Panc1 (cell line): ENCODE results near the gene TIAM2. TPM values are rescaled to one million over a fixed set of nuclear protein-coding genes. Genes with fewer than 3 reads are reported as not detected.
A peak's percentile ranks its signal among the peaks of the same experiment; 100 is the strongest.

Experiments used
- ATAC-seq: fragments of 200-7000 bp; cut with Tn5 transposase; 2 replicates; pipeline ENCODE4 v1.9.1; 2020; ENCODE audit warnings: mild to moderate bottlenecking, moderate library complexity
- BruUV-seq: library from RNA; stranded (reverse); fragments of 400-500 nt; replicated peaks from 2 replicates; lab custom pipeline; 2021; lab: Mats Ljungman, UMichigan
- CTCF ChIA-PET: fragments of 300-600 bp; sonication (Branson Sonifier 250); formaldehyde crosslinking; loops from one replicate; lab custom pipeline; 2022; ENCODE audit warnings: antibody characterized with exemption; lab: Charles Lee
- POLR2A ChIA-PET: fragments of 300-600 bp; sonication (Branson Sonifier 250); formaldehyde crosslinking; loops from one replicate; lab custom pipeline; 2022; ENCODE audit warnings: antibody characterized with exemption; lab: Charles Lee
- DNase-seq: peaks from one replicate; pipeline ENCODE4 v3.0.0-alpha.2; 2010; ENCODE audit warnings: low read depth, low spot score
- H3K27ac ChIP-seq: 2 replicates; pipeline ENCODE4 v1.5.1; 2011; ENCODE audit warnings: mild to moderate bottlenecking, low read length, inconsistent platforms
- H3K27me3 ChIP-seq: fragments of 200-500 bp; sonication (Bioruptor generic); 2 replicates; pipeline ENCODE4 v1.6.0; 2014; ENCODE audit warnings: low read length, inconsistent platforms; ENCODE audit not compliant: control insufficient read depth, insufficient read depth
- H3K36me3 ChIP-seq: fragments of 200-500 bp; sonication (Bioruptor generic); 2 replicates; pipeline ENCODE4 v1.5.1; 2014; ENCODE audit warnings: inconsistent platforms, mild to moderate bottlenecking, low read length, moderate library complexity; ENCODE audit not compliant: control insufficient read depth, insufficient read depth
- H3K4me1 ChIP-seq: 2 replicates; pipeline ENCODE4 v1.5.1; 2011; ENCODE audit warnings: inconsistent platforms, mild to moderate bottlenecking, low read length, moderate library complexity; ENCODE audit not compliant: control insufficient read depth, insufficient read depth
- H3K4me3 ChIP-seq, 2 experiments: 2 replicates each; pipeline ENCODE4 v1.5.1; 2011 to 2012; ENCODE audit warnings: low read depth in 2 of 2, low read length in 2 of 2, mild to moderate bottlenecking in 2 of 2, inconsistent platforms in 1 of 2, moderate library complexity in 1 of 2
- H3K9me3 ChIP-seq: fragments of 200-500 bp; sonication (Bioruptor generic); 2 replicates; pipeline ENCODE4 v1.5.1; 2014; ENCODE audit warnings: low read depth, mild to moderate bottlenecking, inconsistent platforms, low read length, moderate library complexity; ENCODE audit not compliant: control insufficient read depth, insufficient read depth
- POLR2AphosphoS5 ChIP-seq: IDR thresholded peaks from 2 replicates; pipeline ENCODE4 v1.6.1; 2012; ENCODE audit warnings: mild to moderate bottlenecking, low read depth, low read length, moderate library complexity
- SIN3A ChIP-seq: IDR thresholded peaks from 2 replicates; pipeline ENCODE4 v1.6.1; 2012; ENCODE audit warnings: low read depth, mild to moderate bottlenecking, low read length, moderate library complexity, borderline replicate concordance; ENCODE audit not compliant: insufficient read depth
- TCF7L2 ChIP-seq: IDR thresholded peaks from 2 replicates; pipeline ENCODE4 v1.6.1; 2011; ENCODE audit warnings: mild to moderate bottlenecking, low read depth, low read length, inconsistent platforms
- in situ Hi-C: cut with HindIII; loops from 2 replicates; pipeline ENCODE4 v1.10.0; 2016; ENCODE audit warnings: low sequenced_read_pairs, low pct_unique_long_range_greater_than_20kb
- intact Hi-C: fragments of 100-400 bp; cut with micrococcal nuclease; formaldehyde crosslinking; loops from one replicate; pipeline ENCODE4 v1.10.0; 2022; ENCODE audit not compliant: unreplicated experiment
- total RNA-seq: library from RNA; stranded (reverse); gene quantifications from one replicate; pipeline ENCODE4 v1.2.1, GENCODE V29; 2021; ENCODE audit not compliant: unreplicated experiment
- TF ChIP-seq, protein P1 (sequence below): fragments of 450-650 bp; IDR thresholded peaks from 2 replicates; pipeline ENCODE4 v1.5.1; 2017; ENCODE audit warnings: mild to moderate bottlenecking
- TF ChIP-seq, protein P2 (sequence below), 2 experiments: IDR thresholded peaks; 2 replicates each; pipeline ENCODE4 v1.6.1; 2011 to 2012; ENCODE audit warnings: low read depth in 2 of 2, control low read depth in 1 of 2, low read length in 1 of 2, mild to moderate bottlenecking in 1 of 2, moderate library complexity in 1 of 2; ENCODE audit not compliant: insufficient read depth in 1 of 2

Gene TIAM2
- total RNA-seq, 1 experiment from 2014 or later = 14.9 TPM

DNA sequence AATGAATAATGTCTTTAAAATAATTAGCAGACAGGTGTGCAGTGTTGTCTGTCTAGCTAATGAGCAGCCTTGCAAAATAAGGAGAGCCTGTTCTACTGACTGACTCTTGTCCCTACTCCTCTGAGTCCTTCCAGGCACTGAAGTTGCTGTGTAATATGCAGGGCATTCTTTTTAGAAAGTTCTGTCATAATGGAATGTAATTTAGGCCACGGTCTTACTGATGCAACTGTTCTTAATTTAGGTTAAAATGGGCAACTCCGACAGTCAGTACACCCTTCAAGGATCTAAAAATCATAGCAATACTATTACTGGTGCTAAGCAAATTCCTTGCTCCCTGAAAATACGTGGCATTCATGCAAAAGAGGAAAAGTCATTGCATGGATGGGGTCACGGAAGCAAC, 133.9 kb downstream of the TIAM2 start:
- Histone ChIP-seq H3K9me3 (no peaks in the 10 kb centered on the region), H3K27me3 (no peaks in the 10 kb centered on the region), H3K36me3 (no peaks in the 10 kb centered on the region), H3K4me3 (no peak overlapping the region), H3K4me1 (peaks cover 19% of the 10 kb centered on the region), H3K27ac (no peak overlapping the region)
- ChIA-PET POLR2A (no interaction called here), CTCF (no interaction called here)
- intact Hi-C loops = no loop called here
- ATAC-seq (no peak), DNase-seq (no peak)
- no peak for TF ChIP-seq POLR2AphosphoS5
- TF ChIP-seq SIN3A = no peak
- BruUV-seq = no TSS peak
- in situ Hi-C loops = no loop called here

DNA sequence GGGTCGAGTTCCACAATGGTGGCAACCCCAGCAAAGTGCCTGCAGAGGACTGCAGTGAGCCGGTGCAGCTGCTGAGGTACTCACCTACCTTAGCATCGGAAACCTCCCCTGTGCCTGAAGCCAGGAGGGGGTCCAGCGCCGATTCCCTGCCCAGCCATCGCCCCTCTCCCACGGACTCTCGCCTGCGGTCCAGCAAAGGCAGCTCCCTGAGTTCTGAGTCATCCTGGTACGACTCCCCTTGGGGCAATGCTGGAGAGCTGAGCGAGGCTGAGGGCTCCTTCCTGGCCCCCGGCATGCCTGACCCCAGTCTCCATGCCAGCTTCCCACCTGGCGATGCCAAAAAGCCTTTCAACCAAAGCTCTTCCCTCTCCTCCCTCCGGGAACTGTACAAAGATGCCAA, 134.6 kb downstream of the TIAM2 start:
- in situ Hi-C loops (no loop called here), intact Hi-C loops (no loop called here)
- no peak overlapping the region for H3K27ac ChIP-seq
- CTCF ChIA-PET = no interaction called here
- ATAC-seq = no peak
- peaks cover 24% of the 10 kb centered on the region for H3K4me1 ChIP-seq
- BruUV-seq = no TSS peak
- no peaks in the 10 kb centered on the region for H3K9me3 ChIP-seq
- TF ChIP-seq, protein P1, sequence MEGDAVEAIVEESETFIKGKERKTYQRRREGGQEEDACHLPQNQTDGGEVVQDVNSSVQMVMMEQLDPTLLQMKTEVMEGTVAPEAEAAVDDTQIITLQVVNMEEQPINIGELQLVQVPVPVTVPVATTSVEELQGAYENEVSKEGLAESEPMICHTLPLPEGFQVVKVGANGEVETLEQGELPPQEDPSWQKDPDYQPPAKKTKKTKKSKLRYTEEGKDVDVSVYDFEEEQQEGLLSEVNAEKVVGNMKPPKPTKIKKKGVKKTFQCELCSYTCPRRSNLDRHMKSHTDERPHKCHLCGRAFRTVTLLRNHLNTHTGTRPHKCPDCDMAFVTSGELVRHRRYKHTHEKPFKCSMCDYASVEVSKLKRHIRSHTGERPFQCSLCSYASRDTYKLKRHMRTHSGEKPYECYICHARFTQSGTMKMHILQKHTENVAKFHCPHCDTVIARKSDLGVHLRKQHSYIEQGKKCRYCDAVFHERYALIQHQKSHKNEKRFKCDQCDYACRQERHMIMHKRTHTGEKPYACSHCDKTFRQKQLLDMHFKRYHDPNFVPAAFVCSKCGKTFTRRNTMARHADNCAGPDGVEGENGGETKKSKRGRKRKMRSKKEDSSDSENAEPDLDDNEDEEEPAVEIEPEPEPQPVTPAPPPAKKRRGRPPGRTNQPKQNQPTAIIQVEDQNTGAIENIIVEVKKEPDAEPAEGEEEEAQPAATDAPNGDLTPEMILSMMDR = no peak
- no peak for TF ChIP-seq SIN3A
- TF ChIP-seq TCF7L2 = no peak
- TF ChIP-seq, protein P2, sequence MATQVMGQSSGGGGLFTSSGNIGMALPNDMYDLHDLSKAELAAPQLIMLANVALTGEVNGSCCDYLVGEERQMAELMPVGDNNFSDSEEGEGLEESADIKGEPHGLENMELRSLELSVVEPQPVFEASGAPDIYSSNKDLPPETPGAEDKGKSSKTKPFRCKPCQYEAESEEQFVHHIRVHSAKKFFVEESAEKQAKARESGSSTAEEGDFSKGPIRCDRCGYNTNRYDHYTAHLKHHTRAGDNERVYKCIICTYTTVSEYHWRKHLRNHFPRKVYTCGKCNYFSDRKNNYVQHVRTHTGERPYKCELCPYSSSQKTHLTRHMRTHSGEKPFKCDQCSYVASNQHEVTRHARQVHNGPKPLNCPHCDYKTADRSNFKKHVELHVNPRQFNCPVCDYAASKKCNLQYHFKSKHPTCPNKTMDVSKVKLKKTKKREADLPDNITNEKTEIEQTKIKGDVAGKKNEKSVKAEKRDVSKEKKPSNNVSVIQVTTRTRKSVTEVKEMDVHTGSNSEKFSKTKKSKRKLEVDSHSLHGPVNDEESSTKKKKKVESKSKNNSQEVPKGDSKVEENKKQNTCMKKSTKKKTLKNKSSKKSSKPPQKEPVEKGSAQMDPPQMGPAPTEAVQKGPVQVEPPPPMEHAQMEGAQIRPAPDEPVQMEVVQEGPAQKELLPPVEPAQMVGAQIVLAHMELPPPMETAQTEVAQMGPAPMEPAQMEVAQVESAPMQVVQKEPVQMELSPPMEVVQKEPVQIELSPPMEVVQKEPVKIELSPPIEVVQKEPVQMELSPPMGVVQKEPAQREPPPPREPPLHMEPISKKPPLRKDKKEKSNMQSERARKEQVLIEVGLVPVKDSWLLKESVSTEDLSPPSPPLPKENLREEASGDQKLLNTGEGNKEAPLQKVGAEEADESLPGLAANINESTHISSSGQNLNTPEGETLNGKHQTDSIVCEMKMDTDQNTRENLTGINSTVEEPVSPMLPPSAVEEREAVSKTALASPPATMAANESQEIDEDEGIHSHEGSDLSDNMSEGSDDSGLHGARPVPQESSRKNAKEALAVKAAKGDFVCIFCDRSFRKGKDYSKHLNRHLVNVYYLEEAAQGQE (IDR thresholded peaks at IDR 0.05; ENCODE audit: insufficient read depth in 1 of 2, low read depth in 2 of 2, low read length in 1 of 2) = no peak
- TF ChIP-seq POLR2AphosphoS5 = no peak
- no peak overlapping the region for H3K4me3 ChIP-seq
- H3K36me3 ChIP-seq = no peaks in the 10 kb centered on the region
- DNase-seq = no peak
- POLR2A ChIA-PET = no interaction called here
- no peaks in the 10 kb centered on the region for H3K27me3 ChIP-seq

- POLR2A ChIA-PET = no interaction called here
- no peaks in the 10 kb centered on the region for H3K27me3 ChIP-seq
- TF ChIP-seq POLR2AphosphoS5 (no peak), TCF7L2 (no peak)
- intact Hi-C loops (no loop called here), in situ Hi-C loops (no loop called here)
- no TSS peak for BruUV-seq
- 0 out of 2 replicates have a peak overlapping the region, but pooled peaks have one; percentile 13 for H3K27ac ChIP-seq
- no peaks in the 10 kb centered on the region for H3K9me3 ChIP-seq
- ATAC-seq (no peak), DNase-seq (no peak)
- no peak overlapping the region for H3K4me3 ChIP-seq
- peaks cover 29% of the 10 kb centered on the region for H3K4me1 ChIP-seq
- no peaks in the 10 kb centered on the region for H3K36me3 ChIP-seq
- CTCF ChIA-PET = interaction anchor here (0.6 kb wide), 1 partner anchor 8 kb away, joined by 10 read pairs; no protein-coding TSS in a partner anchor
These were observed 135.2 kb downstream of the TIAM2 start for GRCh38 chr6:155130161-155130853.
